Upper lobe of left lung (tissue), 4 donors: Measurements from ENCODE around the gene CCDC102B.

Source experiments
- POLR2AphosphoS5 ChIP-seq, 2 donors: sonication (generic); formaldehyde crosslinking; IDR thresholded peaks; one replicate each; pipeline ENCODE4 v1.5.1; 2017; ENCODE audit warnings: antibody characterized with exemption in 2 of 2
- TF ChIP-seq, protein P1 (sequence below), 6 experiments: fragments of 450-650 bp in 4 of 6; fragments of 200-600 bp in 2 of 6; sonication (generic) in 2 of 6; IDR thresholded peaks; one replicate each; pipeline ENCODE4 v1.5.1; 2016 to 2019; ENCODE audit warnings: antibody characterized with exemption in 6 of 6

DNA sequence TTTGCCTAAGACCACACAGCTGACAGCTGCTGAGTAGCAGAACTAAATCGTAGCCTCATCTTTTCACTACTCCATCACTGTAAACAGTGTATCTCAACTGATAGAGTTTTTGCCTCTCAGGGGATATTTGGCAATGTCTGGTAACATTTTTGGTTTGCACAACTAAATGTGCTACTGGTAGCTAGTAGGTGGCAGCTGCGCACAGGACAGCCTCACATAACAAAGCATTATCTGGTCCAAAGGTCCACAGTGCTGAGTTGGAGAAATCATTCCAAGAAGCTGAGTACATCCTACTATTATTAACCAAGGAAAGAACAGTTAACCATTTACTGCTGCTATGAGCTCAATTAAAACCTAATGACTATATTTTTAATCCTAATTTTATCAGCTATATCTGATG, 6.1 kb upstream of the CCDC102B start:
- TF ChIP-seq POLR2AphosphoS5 (IDR thresholded peaks at IDR 0.05) = peak in 1 of 2 donors; percentile 34
- TF ChIP-seq, protein P1, sequence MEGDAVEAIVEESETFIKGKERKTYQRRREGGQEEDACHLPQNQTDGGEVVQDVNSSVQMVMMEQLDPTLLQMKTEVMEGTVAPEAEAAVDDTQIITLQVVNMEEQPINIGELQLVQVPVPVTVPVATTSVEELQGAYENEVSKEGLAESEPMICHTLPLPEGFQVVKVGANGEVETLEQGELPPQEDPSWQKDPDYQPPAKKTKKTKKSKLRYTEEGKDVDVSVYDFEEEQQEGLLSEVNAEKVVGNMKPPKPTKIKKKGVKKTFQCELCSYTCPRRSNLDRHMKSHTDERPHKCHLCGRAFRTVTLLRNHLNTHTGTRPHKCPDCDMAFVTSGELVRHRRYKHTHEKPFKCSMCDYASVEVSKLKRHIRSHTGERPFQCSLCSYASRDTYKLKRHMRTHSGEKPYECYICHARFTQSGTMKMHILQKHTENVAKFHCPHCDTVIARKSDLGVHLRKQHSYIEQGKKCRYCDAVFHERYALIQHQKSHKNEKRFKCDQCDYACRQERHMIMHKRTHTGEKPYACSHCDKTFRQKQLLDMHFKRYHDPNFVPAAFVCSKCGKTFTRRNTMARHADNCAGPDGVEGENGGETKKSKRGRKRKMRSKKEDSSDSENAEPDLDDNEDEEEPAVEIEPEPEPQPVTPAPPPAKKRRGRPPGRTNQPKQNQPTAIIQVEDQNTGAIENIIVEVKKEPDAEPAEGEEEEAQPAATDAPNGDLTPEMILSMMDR (IDR thresholded peaks at IDR 0.05) = no peak
